ENCODE measurements around the gene ZKSCAN2. TPM values are rescaled to one million over a fixed set of nuclear protein-coding genes. Genes with fewer than 3 reads are reported as not detected.

The ZKSCAN2 gene
- total and polyA plus RNA-seq, 8 donors = 4.4 to 11.0 (median 9.8) TPM

- no peaks in the 10 kb centered on the region for H3K9me3 ChIP-seq
- H3K4me3 ChIP-seq = no peak overlapping the region
- ATAC-seq (no peak), DNase-seq (no peak)
- intact Hi-C loops (cut with DNase I) = loop anchor here in 1 of 2 donors (10.0 kb wide), 1 partner anchor 94 kb away; no protein-coding TSS in a partner anchor
- no peaks in the 10 kb centered on the region for H3K4me1 ChIP-seq
- H3K27ac ChIP-seq = no peak overlapping the region
- H3K36me3 ChIP-seq = no peaks in the 10 kb centered on the region
- no peaks in the 10 kb centered on the region for H3K27me3 ChIP-seq
- TF ChIP-seq, protein P1, sequence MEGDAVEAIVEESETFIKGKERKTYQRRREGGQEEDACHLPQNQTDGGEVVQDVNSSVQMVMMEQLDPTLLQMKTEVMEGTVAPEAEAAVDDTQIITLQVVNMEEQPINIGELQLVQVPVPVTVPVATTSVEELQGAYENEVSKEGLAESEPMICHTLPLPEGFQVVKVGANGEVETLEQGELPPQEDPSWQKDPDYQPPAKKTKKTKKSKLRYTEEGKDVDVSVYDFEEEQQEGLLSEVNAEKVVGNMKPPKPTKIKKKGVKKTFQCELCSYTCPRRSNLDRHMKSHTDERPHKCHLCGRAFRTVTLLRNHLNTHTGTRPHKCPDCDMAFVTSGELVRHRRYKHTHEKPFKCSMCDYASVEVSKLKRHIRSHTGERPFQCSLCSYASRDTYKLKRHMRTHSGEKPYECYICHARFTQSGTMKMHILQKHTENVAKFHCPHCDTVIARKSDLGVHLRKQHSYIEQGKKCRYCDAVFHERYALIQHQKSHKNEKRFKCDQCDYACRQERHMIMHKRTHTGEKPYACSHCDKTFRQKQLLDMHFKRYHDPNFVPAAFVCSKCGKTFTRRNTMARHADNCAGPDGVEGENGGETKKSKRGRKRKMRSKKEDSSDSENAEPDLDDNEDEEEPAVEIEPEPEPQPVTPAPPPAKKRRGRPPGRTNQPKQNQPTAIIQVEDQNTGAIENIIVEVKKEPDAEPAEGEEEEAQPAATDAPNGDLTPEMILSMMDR (IDR thresholded peaks at IDR 0.05) = no peak
Observed at GRCh38 chr16:25228372-25228771, 29.3 kb downstream of the ZKSCAN2 start.

DNA sequence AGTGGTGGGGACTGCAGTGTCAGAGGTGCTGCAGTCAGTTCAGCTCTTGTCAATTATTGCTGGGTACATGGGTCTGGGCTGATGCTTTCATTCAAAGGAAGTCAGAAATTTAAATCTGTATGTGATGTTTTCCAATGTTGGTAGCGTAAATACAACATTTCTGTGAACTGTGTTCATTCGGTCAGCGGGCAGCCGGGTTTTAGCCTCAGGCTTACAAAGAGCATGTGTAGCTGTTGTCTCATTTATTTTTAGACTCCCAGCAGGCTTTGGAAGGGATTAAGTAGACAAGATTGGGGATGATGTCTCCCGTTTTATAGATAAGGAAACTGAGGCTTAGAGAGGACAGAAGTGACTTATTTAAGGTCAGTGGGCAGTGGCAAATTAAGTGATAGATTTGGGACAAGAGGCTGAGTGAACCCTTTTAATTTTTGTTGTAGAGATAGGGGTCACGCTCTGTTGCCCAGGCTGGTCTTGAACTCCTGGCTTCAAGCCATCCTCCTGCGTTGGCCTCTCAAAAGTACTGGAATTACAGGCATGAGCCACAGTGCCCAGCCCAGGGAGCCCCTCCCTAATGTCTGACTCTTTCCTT, 32.8 kb downstream of the ZKSCAN2 start:
- no peaks in the 10 kb centered on the region for H3K27me3 ChIP-seq
- no peaks in the 10 kb centered on the region for H3K4me1 ChIP-seq
- no peak for ATAC-seq
- TF ChIP-seq, protein P1 (IDR thresholded peaks at IDR 0.05) = no peak
- DNase-seq = no peak
- H3K27ac ChIP-seq = no peak overlapping the region
- no peak overlapping the region for H3K4me3 ChIP-seq
- no peaks in the 10 kb centered on the region for H3K36me3 ChIP-seq
- H3K9me3 ChIP-seq = no peaks in the 10 kb centered on the region
- intact Hi-C loops (cut with DNase I) = loop anchor here in 1 of 2 donors (10.0 kb wide), 1 partner anchor 90 kb away; no protein-coding TSS in a partner anchor

DNA sequence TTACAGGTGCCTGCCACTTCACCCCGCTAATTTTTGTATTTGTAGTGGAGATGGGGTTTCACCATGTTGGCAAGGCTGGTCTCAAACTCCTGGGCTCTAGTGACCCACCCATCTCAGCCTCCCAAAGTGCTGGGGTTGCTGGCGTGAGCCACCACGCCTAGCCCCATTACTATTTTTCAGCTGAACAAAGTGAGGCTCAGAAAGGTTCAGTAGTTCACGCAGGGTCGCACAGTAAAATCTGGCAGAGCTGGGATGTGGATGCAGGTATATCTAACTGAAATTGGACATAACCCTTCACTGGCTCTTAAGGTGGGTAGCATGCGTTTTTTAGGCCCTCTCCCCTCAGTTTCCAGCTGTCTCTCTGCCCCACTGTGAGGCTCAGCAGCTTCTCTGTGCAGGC, 33.7 kb downstream of the ZKSCAN2 start:
- TF ChIP-seq, protein P1 (IDR thresholded peaks at IDR 0.05) = no peak

DNA sequence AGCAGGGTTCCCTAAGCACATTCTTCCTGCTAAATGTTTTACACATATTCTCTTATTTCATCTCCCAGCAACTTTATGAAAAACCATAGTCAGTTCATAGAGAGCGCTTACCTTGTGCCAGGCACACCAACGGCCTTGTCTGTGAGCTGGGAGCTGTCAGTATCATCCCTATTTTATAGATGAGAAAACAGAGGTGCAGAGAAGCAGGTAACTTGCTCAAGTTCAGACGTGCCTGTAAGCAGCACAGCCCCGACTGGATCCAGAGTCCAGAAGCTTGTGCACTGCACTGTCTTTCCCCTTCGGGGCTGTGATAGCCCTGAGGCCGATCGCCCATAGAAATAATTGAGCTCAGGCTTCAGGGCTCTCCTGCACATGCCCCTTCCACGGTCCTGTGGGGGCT, 34.7 kb downstream of the ZKSCAN2 start:
- H3K27ac ChIP-seq = no peak overlapping the region
- no peak for DNase-seq
- TF ChIP-seq, protein P1 (IDR thresholded peaks at IDR 0.05) = no peak
- no peaks in the 10 kb centered on the region for H3K9me3 ChIP-seq
- no peak overlapping the region for H3K4me3 ChIP-seq
- intact Hi-C loops (cut with DNase I) = loop anchor here in 1 of 2 donors (10.0 kb wide), 1 partner anchor 88 kb away; no protein-coding TSS in a partner anchor
- H3K36me3 ChIP-seq = no peaks in the 10 kb centered on the region
- no peaks in the 10 kb centered on the region for H3K27me3 ChIP-seq
- no peaks in the 10 kb centered on the region for H3K4me1 ChIP-seq
- ATAC-seq = no peak

More for the DNA sequence above, 33.7 kb downstream of the ZKSCAN2 start:
- intact Hi-C loops (cut with DNase I) = loop anchor here in 1 of 2 donors (10.0 kb wide), 1 partner anchor 89 kb away; no protein-coding TSS in a partner anchor
- Histone ChIP-seq H3K27ac (no peak overlapping the region), H3K4me1 (no peaks in the 10 kb centered on the region), H3K36me3 (no peaks in the 10 kb centered on the region), H3K4me3 (no peak overlapping the region), H3K9me3 (no peaks in the 10 kb centered on the region), H3K27me3 (no peaks in the 10 kb centered on the region)
- ATAC-seq (no peak), DNase-seq (no peak)

DNA sequence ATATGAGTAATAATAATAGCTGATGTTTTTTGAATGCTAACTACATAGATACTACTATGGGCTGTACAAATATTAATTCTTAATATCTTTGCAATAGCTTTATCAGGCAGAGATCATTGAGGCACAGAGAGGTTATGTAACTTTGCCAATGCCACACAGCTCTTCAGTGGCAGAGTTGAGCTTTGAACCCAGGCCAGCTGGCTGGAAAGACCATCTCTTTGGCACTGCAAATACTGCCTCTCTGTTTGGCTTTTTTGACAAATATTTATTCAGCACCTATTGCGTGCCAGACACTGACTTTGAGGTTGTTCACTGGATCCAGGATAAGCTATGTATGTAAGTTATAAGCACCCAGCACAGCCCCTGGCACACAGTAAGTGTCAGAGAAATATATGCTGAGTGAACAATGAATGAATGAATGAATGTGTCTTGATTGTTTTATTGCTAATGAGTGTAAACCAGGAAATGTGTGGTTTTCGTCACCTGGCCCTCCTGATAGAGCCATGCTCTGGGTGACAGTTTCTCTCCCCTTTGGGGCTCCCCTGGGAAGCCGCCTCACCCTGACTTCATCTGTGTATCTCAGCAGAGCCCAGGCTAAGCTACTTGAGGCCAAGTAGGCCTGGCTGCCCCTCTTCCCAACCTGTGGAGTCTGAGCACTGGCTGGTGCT, 38.4 kb downstream of the ZKSCAN2 start:
- ATAC-seq = no peak
- DNase-seq = no peak

More for the DNA sequence above, 38.4 kb downstream of the ZKSCAN2 start:
- intact Hi-C loops (cut with DNase I) = no loop called here
- H3K27me3 ChIP-seq = peaks cover 0 to 14% of the 10 kb centered on the region in 2 donors
- H3K36me3 ChIP-seq = no peaks in the 10 kb centered on the region
- no peaks in the 10 kb centered on the region for H3K9me3 ChIP-seq
- H3K4me3 ChIP-seq = no peak overlapping the region
- no peaks in the 10 kb centered on the region for H3K4me1 ChIP-seq
- no peak overlapping the region for H3K27ac ChIP-seq
- TF ChIP-seq, protein P1 (IDR thresholded peaks at IDR 0.05) = no peak
